ENCODE measurements around the gene CA6. TPM values are rescaled to one million over a fixed set of nuclear protein-coding genes. Genes with fewer than 3 reads are reported as not detected.

CA6 gene
- total and polyA plus RNA-seq, 2 of the 8 experiments (the other 6 are each of a cell fraction or from before 2014, with no cell fraction given), result not detected

GRCh38 chr1:9009438-9010370 is 64.0 kb downstream of the CA6 start:
- Histone ChIP-seq H3K4ac (replicated peaks; ENCODE audit: insufficient read length, low read depth, low read length) (no peak overlapping the region), H4K8ac (ENCODE audit: extremely low read depth, insufficient read depth, low read length) (no peak overlapping the region), H2BK5ac (ENCODE audit: low read depth, low read length) (peak overlapping the region; percentile 29; the same call in 1 of the 2 replicates), H3K36me3 (ENCODE audit: control insufficient read depth in 2 of 4, insufficient read depth in 4 of 4, low read length in 3 of 4) (no peaks in the 10 kb centered on the region), H2AFZ (ENCODE audit: low read length) (no peak overlapping the region), H3K79me2 (ENCODE audit: control insufficient read depth in 1 of 2, insufficient read depth in 2 of 2, low read length in 2 of 2) (no peaks in the 10 kb centered on the region), H3K4me3 (ENCODE audit: extremely low read depth in 1 of 4, insufficient read depth in 2 of 4, low read depth in 3 of 4, low read length in 4 of 4) (no peak overlapping the region), H3K27me3 (replicated peaks in 1 of 4; ENCODE audit: control insufficient read depth in 3 of 4, extremely low read depth in 1 of 4, insufficient read depth in 3 of 4, low read length in 3 of 4) (no peaks in the 10 kb centered on the region), H3K56ac (replicated peaks; ENCODE audit: insufficient read length, low read depth, low read length) (no peak overlapping the region), H3K23ac (ENCODE audit: insufficient read length) (no peak overlapping the region), H4K91ac (replicated peaks; ENCODE audit: insufficient read length, low read length) (no peak overlapping the region), H4K5ac (ENCODE audit: insufficient read length, low read depth, low read length) (no peak overlapping the region), H3K9ac (replicated peaks in 1 of 4; ENCODE audit: extremely low read depth in 1 of 4, low read depth in 3 of 4, low read length in 3 of 4) (no peak overlapping the region), H3K23me2 (ENCODE audit: low read depth, low read length) (no peaks in the 10 kb centered on the region; the same call in 1 of the 2 replicates), H2BK20ac (ENCODE audit: low read length) (no peak overlapping the region; the same call in 1 of the 2 replicates), H2BK120ac (replicated peaks; ENCODE audit: low read depth, low read length) (no peak overlapping the region), H3K27ac (ENCODE audit: low read depth, low read length) (peak overlapping the region; percentile 52; the same call in 1 of the 2 replicates), H3K4me1 (replicated peaks in 1 of 4; ENCODE audit: control insufficient read depth in 3 of 4, insufficient read depth in 4 of 4, low read length in 3 of 4) (peaks cover 0 to 2% (median 0%) of the 10 kb centered on the region in 4 experiments; a peak in 1 of 7 replicates), H3K14ac (ENCODE audit: insufficient read length) (no peak overlapping the region), H4K20me1 (replicated peaks in 1 of 2; ENCODE audit: control insufficient read depth in 1 of 2, insufficient read depth in 2 of 2, low read length in 2 of 2) (no peaks in the 10 kb centered on the region), H3K18ac (ENCODE audit: extremely low read depth, low read length) (no peak overlapping the region), H2AK5ac (ENCODE audit: low read depth, low read length) (no peak overlapping the region), H2BK15ac (ENCODE audit: low read length) (no peak overlapping the region), H3K9me3 (ENCODE audit: insufficient read depth in 2 of 2, low read depth in 1 of 2, low read length in 1 of 2) (no peaks in the 10 kb centered on the region), H3K4me2 (ENCODE audit: insufficient read depth in 1 of 2, low read depth in 2 of 2, low read length in 2 of 2) (no peak overlapping the region), H2BK12ac (ENCODE audit: low read depth, low read length) (no peak overlapping the region), H3K79me1 (ENCODE audit: low read depth, low read length) (no peaks in the 10 kb centered on the region)
- 56% methylated on average over 21 of the region's 21 CpGs; no CpG with 5 or more reads in 1 of the 2 experiments for WGBS, 2 experiments (ENCODE audit: extremely low coverage in 1 of 2, insufficient coverage in 1 of 2, insufficient read length in 1 of 2, insufficient replicate concordance in 2 of 2, low coverage in 1 of 2, low lambda C conversion rate in 2 of 2, missing lambda C conversion rate in 1 of 2)
- FAIRE-seq (no peak), DNase-seq (ENCODE audit: low read depth in 1 of 2, low spot score in 2 of 2) (peak; percentile 78 to 93)
- ChIA-PET CTCF (ENCODE audit: partially characterized antibody) (interaction anchor here (0.6 to 10.9 kb wide), 18 partner anchors 11 to 236 kb away, joined by 3 to 156 read pairs (median 4); partner anchors contain the start of gene SLC2A7), POLR2A (ENCODE audit: partially characterized antibody) (interaction anchor here (0.5 to 2.8 kb wide), 28 partner anchors 12 to 500 kb away, joined by 3 to 26 read pairs (median 4); partner anchors contain the start of genes ENO1 and GPR157)
- TF ChIP-seq SP4 (IDR thresholded peaks at IDR 0.05; ENCODE audit: low read length) (no peak), SRF (IDR thresholded peaks at IDR 0.05; ENCODE audit: low read depth, low read length) (no peak), SAP30 (IDR thresholded peaks at IDR 0.05; ENCODE audit: insufficient read depth, insufficient replicate concordance, low read length) (no peak), HDAC2 (IDR thresholded peaks at IDR 0.05; ENCODE audit: borderline replicate concordance in 1 of 2, low read depth in 2 of 2, low read length in 2 of 2) (no peak), KDM4A (IDR thresholded peaks at IDR 0.05; ENCODE audit: low read depth, low read length, severe bottlenecking) (no peak), POLR2AphosphoS5 (IDR thresholded peaks at IDR 0.05; ENCODE audit: low read depth, low read length) (peak; percentile 99), CTCF (IDR thresholded peaks at IDR 0.05; ENCODE audit: control extremely low read depth in 1 of 3, insufficient read depth in 1 of 3, low read depth in 1 of 3, low read length in 3 of 3) (peak; percentile 95 to 99 (median 96)), ASH2L (IDR thresholded peaks at IDR 0.05; ENCODE audit: low read length) (no peak)
